ENCODE data around the gene KCND3. TPM values are rescaled to one million over a fixed set of nuclear protein-coding genes. Genes with fewer than 3 reads are reported as not detected.

Gene KCND3
- total RNA-seq, 1 donor from 2014 or later = 3.7 TPM

- no peaks in the 10 kb centered on the region for H3K9me3 Mint-ChIP-seq (ENCODE audit: unreplicated experiment)
- H3K36me3 Mint-ChIP-seq (ENCODE audit: unreplicated experiment) = peaks cover 3% of the 10 kb centered on the region
- H3K27me3 Mint-ChIP-seq (ENCODE audit: unreplicated experiment) = no peaks in the 10 kb centered on the region
- no peak overlapping the region for H3K4me3 Mint-ChIP-seq (ENCODE audit: unreplicated experiment)
- no peaks in the 10 kb centered on the region for H3K4me1 Mint-ChIP-seq (ENCODE audit: low read depth, unreplicated experiment)
- no peak for TF ChIP-seq CTCF (IDR thresholded peaks at IDR 0.05; ENCODE audit: partially characterized antibody, unreplicated experiment)
- DNase-seq = no peak
- no peak overlapping the region for H3K27ac Mint-ChIP-seq (ENCODE audit: unreplicated experiment)
These were observed 158.3 kb downstream of the KCND3 start for GRCh38 chr1:111831153-111831552.

DNA sequence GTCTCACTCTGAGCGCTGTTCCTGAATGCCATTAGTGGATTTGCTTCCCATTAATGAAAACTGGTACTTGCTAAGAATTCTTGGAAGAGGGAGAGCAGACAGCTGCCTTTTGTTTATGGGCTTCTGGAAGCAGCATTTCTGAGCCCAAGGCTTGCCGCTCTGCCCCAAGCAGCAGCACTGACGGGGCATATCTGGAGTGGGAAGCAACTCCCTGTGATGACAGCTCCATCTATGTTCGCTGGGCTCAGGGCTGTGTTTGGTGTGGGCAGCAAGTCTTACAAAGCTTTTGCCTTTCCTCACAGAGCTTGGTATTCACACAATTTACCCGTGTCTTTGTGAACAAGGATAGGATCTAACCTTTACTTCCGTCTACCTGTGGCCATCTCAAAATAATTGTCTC, 161.5 kb downstream of the KCND3 start:
- H3K27ac Mint-ChIP-seq (ENCODE audit: unreplicated experiment) = no peak overlapping the region
- no peaks in the 10 kb centered on the region for H3K36me3 Mint-ChIP-seq (ENCODE audit: unreplicated experiment)
- no peaks in the 10 kb centered on the region for H3K27me3 Mint-ChIP-seq (ENCODE audit: unreplicated experiment)
- no peaks in the 10 kb centered on the region for H3K4me1 Mint-ChIP-seq (ENCODE audit: low read depth, unreplicated experiment)
- DNase-seq = no peak
- H3K4me3 Mint-ChIP-seq (ENCODE audit: unreplicated experiment) = no peak overlapping the region
- no peaks in the 10 kb centered on the region for H3K9me3 Mint-ChIP-seq (ENCODE audit: unreplicated experiment)
- no peak for TF ChIP-seq CTCF (IDR thresholded peaks at IDR 0.05; ENCODE audit: partially characterized antibody, unreplicated experiment)

GRCh38 chr1:111826278-111826677, 163.2 kb downstream of the KCND3 start:
- no peaks in the 10 kb centered on the region for H3K4me1 Mint-ChIP-seq (ENCODE audit: low read depth, unreplicated experiment)
- H3K27me3 Mint-ChIP-seq (ENCODE audit: unreplicated experiment) = no peaks in the 10 kb centered on the region
- H3K4me3 Mint-ChIP-seq (ENCODE audit: unreplicated experiment) = no peak overlapping the region
- no peak for DNase-seq
- no peaks in the 10 kb centered on the region for H3K36me3 Mint-ChIP-seq (ENCODE audit: unreplicated experiment)
- no peak overlapping the region for H3K27ac Mint-ChIP-seq (ENCODE audit: unreplicated experiment)
- H3K9me3 Mint-ChIP-seq (ENCODE audit: unreplicated experiment) = no peaks in the 10 kb centered on the region
- TF ChIP-seq CTCF (IDR thresholded peaks at IDR 0.05; ENCODE audit: partially characterized antibody, unreplicated experiment) = no peak

DNA sequence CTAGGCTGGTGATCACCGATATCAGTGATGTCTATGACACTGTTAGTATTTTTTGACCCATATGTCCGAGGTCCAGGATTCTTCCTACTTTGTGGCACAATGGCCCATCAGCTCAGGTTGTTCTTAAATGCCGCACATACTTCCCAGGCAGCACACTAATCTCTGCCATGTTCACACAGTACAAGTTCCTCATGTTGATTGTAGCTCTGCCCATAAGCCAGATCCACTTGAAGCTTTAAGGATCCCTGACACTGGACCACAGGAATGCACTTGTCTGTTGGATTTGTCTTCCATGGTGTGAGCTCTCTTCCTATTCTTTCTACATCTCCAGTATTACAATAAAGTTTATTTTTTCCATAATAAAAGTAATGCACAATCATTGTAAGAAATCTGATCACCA, 164.3 kb downstream of the KCND3 start:
- DNase-seq = no peak
- Mint-ChIP-seq H3K27me3 (ENCODE audit: unreplicated experiment) (no peaks in the 10 kb centered on the region), H3K9me3 (ENCODE audit: unreplicated experiment) (no peaks in the 10 kb centered on the region), H3K27ac (ENCODE audit: unreplicated experiment) (no peak overlapping the region), H3K36me3 (ENCODE audit: unreplicated experiment) (no peaks in the 10 kb centered on the region), H3K4me3 (ENCODE audit: unreplicated experiment) (no peak overlapping the region), H3K4me1 (ENCODE audit: low read depth, unreplicated experiment) (no peaks in the 10 kb centered on the region)
- TF ChIP-seq CTCF (IDR thresholded peaks at IDR 0.05; ENCODE audit: partially characterized antibody, unreplicated experiment) = no peak

DNA sequence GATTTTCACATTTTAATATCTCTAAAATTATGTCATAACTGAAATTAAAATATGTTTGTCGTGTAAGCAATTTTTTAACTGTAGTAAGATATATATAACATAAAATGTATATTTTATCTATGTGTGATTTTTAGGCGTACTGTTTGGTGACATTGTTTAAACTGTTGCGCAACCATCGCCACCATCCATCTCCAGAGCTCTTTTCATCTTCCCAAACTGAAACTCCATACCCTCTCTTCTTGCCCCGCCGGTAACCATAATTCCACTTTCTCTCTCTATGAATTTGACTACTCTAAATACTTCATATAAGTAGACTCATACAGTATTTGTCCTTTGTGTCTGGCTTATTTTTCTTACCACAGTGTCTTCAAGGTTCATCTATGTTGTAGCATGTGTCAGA, 167.3 kb downstream of the KCND3 start:
- TF ChIP-seq CTCF (IDR thresholded peaks at IDR 0.05; ENCODE audit: partially characterized antibody, unreplicated experiment) = no peak
- no peak for DNase-seq

More for the DNA sequence above, 167.3 kb downstream of the KCND3 start:
- no peak overlapping the region for H3K4me3 Mint-ChIP-seq (ENCODE audit: unreplicated experiment)
- H3K9me3 Mint-ChIP-seq (ENCODE audit: unreplicated experiment) = peaks cover 3% of the 10 kb centered on the region
- no peak overlapping the region for H3K27ac Mint-ChIP-seq (ENCODE audit: unreplicated experiment)
- no peaks in the 10 kb centered on the region for H3K36me3 Mint-ChIP-seq (ENCODE audit: unreplicated experiment)
- H3K27me3 Mint-ChIP-seq (ENCODE audit: unreplicated experiment) = no peaks in the 10 kb centered on the region
- peaks cover 11% of the 10 kb centered on the region for H3K4me1 Mint-ChIP-seq (ENCODE audit: low read depth, unreplicated experiment)
